Posterior vena cava (tissue), 2 donors: ENCODE results near the gene TWIST2. TPM values are rescaled to one million over a fixed set of nuclear protein-coding genes. Genes with fewer than 3 reads are reported as not detected.

Experiments
- DNase-seq: peaks from one replicate; pipeline ENCODE4 v3.0.0-alpha.2; 2020; ENCODE audit warnings: low spot score
- intact Hi-C, 2 donors: fragments of 100-400 bp; cut with DNase I; formaldehyde crosslinking; loops; one replicate each; pipeline versions ENCODE4 v1.14.1 to v1.14.2; 2022 to 2023
- total RNA-seq, 2 donors: library from RNA; stranded (reverse); fragmentation: NEBNext Ultra II Directional; extraction: Animal tissue kit (Norgen Biotek cat#: 25700); gene quantifications; one replicate each; pipeline ENCODE4 v1.2.1, GENCODE V29; 2021
- donor health status: DM: yes; HTN: yes; CAD: no.
- donor health status: DM: yes; HTN: yes; CAD: no.

TWIST2 gene
- total RNA-seq, 2 donors from 2014 or later: 18.6 to 23.0 TPM

DNA sequence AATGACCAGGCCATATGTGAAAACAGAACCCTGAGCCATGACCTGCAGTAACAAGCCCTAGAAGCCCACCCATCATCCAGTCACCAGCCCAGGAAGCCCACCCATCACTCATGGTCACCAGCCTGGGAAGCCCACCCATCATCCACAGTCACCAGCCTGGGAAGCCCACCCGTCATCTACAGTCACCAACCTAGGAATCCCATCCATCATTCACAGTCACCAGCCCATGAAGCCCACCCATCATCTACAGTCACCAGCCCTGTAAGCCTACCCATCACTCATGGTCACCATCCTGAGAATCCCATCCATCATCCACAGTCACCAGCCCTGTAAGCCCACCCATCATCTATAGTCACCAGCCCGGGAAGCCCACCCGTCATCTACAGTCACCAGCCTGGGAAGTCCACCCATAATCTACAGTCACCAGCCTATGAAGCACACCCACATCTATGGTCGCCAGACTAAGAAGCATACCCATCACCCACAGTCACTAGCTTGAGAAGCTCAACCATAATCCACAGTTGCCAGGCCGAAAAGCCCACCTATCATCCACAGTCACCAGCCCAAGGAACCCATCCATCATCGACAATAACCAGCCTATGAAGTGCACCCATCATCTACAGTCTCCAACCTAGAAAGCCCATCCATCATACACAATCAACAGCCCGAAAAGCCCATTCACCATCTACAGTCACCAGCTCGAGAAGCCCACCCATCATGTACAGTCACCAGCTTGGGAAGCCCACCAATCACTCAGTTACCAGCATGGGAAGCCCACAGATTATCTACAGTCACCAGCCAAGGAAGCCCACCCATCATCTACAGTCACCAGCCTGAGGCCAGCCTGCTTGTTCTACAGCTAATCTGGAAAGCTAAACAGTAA, 91.9 kb downstream of the TWIST2 start:
- peak; percentile 37 for DNase-seq
- intact Hi-C loops: loop anchor here (5.0 to 10.0 kb wide), 2 partner anchors 225 to 1448 kb away; no protein-coding TSS in a partner anchor

DNA sequence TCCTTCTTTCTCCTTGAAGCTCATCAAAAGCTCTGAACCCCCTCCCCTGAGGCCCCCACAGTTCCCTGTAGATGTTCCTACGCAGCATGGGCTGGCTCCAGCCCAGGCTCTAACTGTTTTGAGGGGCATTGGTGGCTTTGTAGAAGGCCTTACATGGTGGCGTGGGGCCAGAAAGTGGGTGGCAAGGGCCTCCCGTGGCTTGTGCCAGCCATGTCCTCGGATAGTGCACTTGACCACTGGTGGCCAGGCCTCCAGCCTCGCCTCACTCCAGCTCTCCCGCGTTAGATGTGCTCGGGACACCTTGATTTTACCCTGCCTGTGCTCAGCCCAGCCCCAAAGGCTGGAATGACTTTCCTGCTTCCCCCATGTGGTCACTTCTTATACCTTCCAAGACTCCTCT, 92.9 kb downstream of the TWIST2 start:
- DNase-seq: peak; percentile 73
- intact Hi-C loops: loop anchor here in 1 of 2 donors (10.0 kb wide), 1 partner anchor 226 kb away; no protein-coding TSS in a partner anchor

DNA sequence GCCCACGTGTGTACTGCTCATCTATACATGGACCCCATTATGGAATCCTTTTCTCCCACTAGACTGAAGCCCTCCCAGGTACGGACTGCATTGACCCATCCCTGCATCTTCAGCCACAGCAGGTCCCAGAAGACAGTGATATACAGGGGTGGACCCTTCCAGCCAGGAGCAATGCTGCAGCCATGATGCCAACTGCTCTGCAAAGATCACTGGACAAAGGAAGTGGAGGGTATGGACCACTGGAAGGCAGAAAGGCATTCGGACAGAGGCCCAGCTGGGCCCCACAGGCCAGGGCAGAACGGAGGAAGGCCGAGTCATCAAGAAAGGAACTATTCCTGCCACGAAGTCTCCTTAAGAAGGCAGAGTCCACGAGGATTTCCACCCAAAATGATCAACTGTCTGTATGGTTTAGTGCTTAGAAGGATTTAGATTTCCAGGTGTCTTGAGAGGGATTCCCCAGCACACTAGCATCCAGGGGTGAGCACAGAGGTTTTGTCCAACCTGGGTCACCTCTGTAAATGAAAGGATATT, 93.4 kb downstream of the TWIST2 start:
- intact Hi-C loops: loop anchor here in 1 of 2 donors (10.0 kb wide), 1 partner anchor 227 kb away; no protein-coding TSS in a partner anchor
- DNase-seq: peak; percentile 48

DNA sequence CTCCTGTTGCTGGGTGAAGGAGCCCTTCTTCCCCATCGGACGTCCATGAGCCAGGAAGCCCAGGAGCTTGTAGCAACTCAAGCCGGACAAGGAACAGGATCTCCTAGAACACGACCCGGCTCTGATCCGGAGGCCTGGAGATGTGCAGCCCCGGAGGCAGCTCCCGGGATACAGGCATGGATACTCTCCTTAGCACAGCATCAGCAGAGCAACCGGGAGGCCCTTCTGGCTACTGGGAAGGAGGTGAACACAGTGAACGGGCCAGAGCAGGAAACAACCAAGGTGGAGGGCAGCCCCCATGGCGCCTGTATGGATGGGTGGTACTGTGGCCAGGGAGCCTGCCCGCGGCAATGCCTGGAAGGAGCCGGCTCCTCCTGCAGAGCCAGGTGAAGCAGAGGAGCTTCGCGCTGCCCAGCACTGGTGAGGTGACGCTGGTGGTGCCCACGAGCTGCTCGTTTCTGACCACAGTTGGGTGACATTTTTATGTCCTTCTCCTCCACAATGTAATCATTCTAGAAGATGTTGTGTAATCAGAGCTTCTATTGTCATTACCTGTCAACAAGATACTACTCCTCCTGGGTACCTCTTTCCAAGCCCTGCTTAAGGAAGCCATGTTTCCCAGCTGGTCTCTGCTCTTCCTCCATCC, 94.3 kb downstream of the TWIST2 start:
- peak; percentile 57 for DNase-seq
- intact Hi-C loops: loop anchor here in 1 of 2 donors (10.0 kb wide), 1 partner anchor 227 kb away; no protein-coding TSS in a partner anchor

DNA sequence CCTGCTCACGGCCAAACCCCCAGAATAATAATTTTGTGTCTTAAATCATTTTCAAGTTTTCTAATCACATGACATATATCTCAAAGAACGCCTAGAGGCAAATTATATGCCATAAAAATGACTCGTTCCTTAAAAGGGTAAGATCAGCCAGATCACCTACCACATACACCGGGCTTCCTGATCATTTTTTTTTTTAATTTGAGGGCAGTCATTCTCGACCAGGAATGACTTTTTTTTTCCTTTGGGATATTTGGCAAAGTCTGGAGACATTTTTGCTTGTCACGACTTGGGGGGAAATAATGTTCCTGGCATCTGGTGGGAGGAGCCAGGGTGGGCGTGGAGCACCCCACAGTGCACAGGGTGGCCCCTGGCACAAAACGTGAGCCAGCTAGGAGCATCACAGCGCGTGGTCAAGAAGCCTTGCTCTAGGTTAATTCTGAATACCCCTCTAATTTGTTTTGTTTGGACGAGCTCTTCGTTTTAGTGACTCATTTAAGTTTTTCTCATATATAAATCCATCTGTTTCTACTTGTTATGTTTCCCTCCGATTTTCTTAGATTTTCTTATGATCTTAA, 94.9 kb downstream of the TWIST2 start:
- DNase-seq: peak; percentile 57
- intact Hi-C loops: loop anchor here in 1 of 2 donors (10.0 kb wide), 1 partner anchor 228 kb away; no protein-coding TSS in a partner anchor

DNA sequence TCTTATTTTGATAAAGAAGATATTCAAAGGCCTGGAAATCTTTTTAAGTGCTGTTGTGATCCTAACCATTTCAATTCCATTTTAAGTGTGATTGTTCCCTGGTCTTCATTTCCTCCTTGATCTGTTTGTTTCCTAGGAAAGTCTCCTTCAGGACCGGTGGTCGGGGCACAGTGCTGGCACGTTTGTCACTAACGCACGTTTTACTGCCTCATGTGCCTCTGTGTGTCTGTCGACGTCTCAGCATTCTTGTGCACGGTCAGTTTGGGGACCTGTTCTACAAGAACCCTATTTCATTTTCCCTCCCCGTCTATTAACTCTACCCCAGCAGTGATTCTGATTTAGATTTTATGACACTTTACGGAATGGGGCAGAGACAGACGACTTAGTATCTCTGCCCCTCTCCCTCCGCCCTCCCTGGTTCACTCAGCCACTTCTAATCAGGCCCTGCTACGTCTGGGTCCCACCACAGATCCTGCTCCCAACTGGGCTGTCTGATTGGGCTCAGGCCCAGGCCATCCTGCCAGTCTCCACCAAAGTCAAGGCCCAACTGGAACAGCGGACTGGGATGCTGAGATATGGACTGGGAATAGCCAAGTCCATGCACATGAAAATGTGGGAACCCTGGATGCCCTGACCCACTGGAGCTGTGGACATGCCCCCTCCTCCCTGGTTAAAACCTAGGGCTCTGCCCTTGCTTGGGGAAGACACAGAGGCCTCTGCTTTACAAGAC, 95.6 kb downstream of the TWIST2 start:
- peak; percentile 55 for DNase-seq
- intact Hi-C loops: loop anchor here in 1 of 2 donors (10.0 kb wide), 1 partner anchor 229 kb away; no protein-coding TSS in a partner anchor

DNA sequence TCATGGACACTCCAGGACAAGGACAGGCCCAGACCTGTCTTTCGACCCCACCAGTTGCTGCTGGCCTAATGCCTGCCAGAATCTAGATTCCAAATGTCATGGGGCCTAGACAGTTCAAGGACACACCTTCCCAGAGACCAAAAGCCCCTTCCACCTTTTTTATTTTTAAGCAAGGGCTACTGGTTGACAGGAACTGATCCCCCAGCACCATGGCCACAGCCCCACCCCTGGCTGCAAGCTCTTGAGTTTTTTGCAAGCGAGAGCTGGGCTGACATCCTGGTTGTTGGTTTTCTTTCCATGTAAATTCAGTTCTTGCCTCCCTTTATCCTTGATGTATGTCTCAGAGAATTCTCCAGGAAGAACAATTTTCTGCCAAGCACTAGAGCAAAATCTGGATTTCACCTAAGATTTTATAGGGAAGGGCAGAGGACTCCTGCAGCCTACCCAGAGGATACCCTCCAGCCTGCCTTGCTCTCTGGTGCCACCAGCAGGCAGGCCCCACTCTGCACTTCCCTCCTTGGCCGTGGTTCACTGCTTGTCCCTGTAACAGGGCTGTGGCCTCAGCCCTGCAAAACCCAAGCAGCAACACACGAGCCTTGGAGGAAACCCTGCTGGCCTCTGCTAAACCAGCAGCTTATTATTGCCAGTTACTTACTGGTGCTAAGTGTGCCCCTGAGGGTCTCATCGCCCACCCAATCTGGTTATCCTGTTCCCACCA, 97.7 kb downstream of the TWIST2 start:
- peak; percentile 84 for DNase-seq
- intact Hi-C loops: loop anchor here in 1 of 2 donors (10.0 kb wide), 1 partner anchor 231 kb away; no protein-coding TSS in a partner anchor

DNA sequence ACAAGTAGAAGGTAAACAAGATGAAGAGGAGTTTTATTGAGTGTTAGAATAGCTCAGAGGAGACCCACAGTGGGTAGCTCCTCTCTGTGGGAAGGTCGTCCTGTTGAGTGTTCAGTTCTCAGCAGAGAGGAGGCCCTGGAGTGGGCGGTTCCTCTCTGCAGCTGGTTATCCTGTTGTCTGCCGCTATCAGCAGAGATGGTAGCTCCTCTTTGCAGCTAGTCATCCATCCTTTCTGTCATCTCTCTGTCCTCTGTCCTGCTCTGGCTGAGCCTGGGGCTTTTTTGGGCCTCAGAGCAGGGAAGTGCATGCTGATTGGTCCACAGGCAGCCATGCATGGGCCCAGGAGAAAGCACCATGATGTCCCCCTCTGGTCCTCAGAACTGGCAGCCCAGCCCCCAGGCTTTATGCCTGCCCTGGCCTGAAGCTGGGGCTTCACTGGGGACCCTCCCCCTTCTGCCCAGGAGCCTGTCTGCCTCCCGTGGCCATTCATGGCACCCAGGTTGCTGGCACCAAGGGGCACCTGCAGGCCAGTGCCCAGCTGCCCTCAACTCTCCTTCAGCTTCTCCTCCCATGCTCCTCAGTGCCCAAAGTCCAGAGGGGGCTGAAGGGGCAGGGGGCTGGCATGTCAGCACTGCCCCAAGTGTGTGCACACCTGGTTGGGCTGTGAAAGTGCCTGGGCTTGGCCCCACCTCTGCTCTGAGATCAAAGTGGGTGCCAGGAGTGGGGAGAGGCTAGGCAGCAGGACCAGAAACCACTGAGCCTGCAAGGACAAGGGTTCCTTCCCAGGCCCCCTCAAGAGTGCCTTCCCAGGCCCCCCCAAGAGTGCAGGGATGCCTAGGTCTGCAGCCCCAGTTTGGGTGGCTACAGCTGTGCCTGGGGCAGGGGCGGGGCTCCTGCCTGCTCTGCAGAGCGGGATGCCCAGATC, 98.7 kb downstream of the TWIST2 start:
- DNase-seq: peak; percentile 56
- intact Hi-C loops: loop anchor here in 1 of 2 donors (10.0 kb wide), 1 partner anchor 232 kb away; no protein-coding TSS in a partner anchor

DNA sequence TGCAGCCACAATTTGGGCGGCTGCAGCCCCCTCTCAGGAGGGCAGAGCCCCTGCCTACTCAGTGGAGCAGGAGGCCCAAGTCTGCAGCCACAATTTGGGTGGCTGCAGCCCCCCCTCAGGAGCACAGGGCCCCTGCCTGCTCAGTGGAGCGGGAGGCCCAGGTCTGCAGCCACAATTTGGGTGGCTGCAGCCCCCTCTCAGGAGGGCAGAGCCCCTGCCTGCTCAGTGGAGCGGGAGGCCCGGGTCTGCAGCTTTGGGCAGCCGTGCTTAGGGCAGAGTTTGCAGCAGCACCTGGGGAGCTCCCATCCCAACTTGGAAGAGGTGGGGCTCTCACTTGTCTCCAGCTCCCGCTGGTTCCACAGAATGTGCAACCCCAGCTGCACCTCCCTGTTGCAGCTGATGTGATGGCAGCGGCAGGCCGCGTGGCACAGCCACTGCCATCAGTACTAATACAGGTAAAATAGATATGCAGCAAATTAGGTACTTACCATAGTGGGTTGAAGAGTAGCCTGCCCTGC, 99.4 kb downstream of the TWIST2 start:
- intact Hi-C loops: loop anchor here in 1 of 2 donors (10.0 kb wide), 1 partner anchor 233 kb away; no protein-coding TSS in a partner anchor
- DNase-seq: peak; percentile 38

DNA sequence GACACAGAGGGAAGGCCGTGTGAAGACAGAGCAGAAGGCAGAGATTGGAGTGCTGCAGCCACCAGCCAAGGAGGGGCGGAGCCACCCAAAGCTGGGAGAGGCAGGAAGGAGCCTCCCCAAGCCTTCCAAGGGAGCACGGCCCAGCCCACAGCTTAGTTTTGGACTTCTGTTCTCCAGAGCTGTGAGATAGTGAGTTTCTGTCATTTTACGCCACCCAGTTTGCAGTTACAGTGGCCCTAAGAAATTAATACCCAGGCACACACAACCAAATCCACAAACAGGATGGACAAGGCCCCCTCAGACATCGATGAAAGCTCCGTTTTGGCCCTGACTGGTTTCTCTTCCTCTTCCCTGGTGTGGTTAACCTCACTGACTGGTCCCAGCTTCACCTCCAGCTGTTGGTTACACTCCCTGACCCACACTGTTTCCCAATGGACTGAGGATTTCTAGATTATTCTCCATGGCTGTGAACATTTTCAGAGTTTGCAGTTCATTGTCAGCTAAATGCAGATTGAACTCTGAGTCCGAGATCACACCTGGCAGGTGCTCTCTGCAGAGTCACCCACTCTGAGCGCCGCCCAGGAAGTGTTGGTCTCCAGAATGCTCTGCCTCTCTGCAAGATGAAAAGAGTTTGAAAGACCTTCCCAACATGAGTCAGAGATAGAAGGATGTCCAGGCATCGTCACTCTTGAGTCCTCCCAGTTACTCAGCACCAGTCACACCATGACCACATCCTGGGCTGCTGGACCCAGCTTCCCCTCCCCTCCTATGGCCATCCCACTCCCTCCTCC, 100.2 kb downstream of the TWIST2 start:
- DNase-seq: peak; percentile 89
- intact Hi-C loops: loop anchor here in 1 of 2 donors (10.0 kb wide), 1 partner anchor 233 kb away; no protein-coding TSS in a partner anchor

DNA sequence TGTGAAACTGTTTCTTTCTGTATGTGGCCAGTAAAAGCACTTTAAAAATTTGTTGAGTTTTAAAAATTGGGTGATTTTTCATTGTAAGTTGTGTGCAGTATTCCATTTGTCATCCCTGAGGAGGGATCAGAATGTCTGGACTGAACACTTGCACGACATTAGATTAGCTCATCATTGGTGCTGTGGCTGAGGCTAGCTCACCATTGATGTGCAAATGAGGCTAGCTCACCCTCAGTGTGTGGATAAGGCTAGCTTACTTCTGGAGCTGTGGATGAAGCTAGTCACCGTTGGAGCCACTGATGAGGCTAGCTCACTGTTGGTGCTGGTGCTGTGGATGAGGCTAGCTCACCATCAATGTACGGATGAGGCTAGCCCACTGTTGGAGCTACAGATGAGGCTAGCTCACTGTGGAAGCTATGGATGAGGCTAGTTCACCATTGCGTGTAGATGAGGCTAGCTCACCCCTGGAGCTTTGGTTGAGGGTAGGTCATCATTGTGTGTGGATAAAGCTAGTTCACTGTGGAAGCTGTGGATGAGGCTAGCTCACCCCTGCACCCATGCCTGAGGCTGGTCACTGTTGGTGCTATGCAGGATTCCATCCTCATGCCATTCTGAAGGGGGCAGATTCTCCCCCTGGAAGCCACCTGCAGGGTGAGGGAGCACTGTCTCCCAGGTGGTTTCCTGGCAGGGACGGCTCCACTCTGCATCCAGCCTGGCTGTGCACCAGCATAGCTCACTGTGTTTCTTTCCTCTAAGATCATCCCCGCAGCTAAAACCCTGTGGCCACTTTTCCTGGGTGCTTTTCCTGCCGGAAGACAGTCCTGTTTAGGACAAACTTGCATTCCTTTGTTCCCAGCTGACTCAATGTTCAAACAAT, 101.1 kb downstream of the TWIST2 start:
- intact Hi-C loops: loop anchor here in 1 of 2 donors (10.0 kb wide), 1 partner anchor 234 kb away; no protein-coding TSS in a partner anchor
- peak; percentile 74 for DNase-seq

DNA sequence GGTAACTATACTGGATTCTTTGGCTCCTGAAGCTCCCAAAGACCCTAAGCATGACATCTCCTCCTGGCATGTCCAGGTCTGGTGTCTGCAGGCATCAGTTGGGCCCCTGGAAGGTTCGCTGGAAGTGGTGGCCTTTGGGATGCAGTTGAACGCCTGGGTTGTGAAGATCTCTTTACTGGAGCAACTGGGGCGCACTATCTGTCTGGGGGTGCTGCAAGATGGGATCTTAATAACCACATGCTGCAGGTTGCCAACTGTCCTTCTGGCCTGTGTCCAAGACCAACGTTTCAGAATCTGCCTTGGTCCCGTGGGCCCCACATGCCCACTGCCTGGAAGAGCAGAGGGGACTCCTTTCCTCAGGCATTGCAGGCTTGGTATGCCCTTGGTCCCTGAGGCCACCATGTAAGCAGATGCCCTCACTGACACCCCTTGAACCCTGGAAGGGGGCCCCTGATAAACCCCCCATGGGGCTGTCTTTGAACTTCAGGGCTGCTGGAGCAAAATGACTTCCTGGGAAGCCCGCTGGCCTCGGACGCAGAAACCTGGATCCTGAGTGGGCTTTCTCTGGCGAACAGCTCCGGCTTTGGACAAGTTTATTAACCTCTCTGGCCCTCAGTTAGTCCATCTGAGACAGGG, 101.9 kb downstream of the TWIST2 start:
- peak; percentile 56 for DNase-seq
- intact Hi-C loops: loop anchor here in 1 of 2 donors (10.0 kb wide), 1 partner anchor 235 kb away; no protein-coding TSS in a partner anchor

DNA sequence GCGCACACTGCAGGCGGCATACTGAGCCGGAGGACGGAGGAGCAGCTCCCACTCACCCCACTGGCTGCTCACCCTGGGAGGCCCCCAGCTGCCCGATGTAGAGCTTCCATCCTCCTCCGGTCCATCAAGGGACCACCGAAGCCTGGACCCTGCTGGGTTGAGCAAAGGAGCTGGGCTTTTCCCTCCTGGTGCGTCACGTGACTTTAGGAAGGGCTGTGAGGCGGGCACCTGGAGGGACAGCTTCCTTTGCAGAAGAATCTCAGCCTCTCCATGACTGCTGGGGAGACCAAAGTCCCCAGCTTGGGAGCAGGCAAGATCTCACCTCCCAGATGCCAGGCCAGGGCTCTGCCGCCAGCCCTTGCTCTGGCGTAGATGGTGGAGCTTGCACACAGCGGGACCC, 102.7 kb downstream of the TWIST2 start:
- DNase-seq: peak; percentile 65
- intact Hi-C loops: no loop called here

DNA sequence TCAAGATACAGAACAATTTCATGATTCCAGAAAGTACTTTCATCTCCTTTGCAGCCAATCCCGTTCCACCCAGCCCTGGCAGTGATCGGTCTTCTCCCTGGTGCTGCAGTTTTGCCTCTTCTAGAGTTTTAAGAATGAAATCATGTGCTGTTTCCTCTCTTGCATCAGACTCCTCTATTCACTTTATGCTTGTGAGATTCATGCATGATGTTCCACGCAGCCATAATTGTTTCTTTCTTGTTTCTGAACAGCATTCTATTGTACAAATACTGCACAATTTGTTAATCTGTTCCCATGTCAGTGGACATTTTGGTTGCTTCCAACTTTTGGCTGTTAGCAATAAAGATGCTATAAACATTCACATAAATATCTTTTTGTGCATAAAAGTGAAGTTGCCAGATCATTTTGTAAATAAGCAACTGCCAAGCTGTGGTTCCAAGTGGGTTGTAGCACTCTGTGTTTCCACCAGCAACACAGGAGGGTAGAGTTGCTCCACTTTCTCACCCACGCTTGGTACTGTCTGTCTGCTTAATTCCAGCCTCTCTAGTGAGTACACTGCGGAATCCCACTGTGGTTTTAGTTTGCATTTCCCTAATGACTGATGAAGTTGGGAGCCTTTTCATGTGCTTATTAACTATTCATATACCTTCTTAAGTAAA, 104.5 kb downstream of the TWIST2 start:
- no peak for DNase-seq
- intact Hi-C loops: no loop called here
